ENCODE measurements around the gene CDH1.
"Not testable (repeated sequence)": the region's sequence is repeated elsewhere in the genome, so short reads cannot be mapped to it uniquely, and the experiment has no call there.

The CDH1 gene

GRCh38 chr16:68790944-68791343 is 53.9 kb downstream of the CDH1 start:
- no peak for DNase-seq

- DNase-seq: peak in 1 of 3 donors; percentile 13
Measured at GRCh38 chr16:68792465-68793324, 55.6 kb downstream of the CDH1 start.

GRCh38 chr16:68793401-68793857 is 56.3 kb downstream of the CDH1 start:
- no peak for DNase-seq

GRCh38 chr16:68798398-68798797 is 61.3 kb downstream of the CDH1 start:
- DNase-seq: no peak

- peak; percentile 65 to 74 (median 68) for DNase-seq
Measured at GRCh38 chr16:68800257-68800875, 63.3 kb downstream of the CDH1 start.

- no peak for DNase-seq
Measured at GRCh38 chr16:68802190-68802589, 65.1 kb downstream of the CDH1 start.

GRCh38 chr16:68806422-68806821 is 69.3 kb downstream of the CDH1 start:
- DNase-seq: no peak

- DNase-seq: no peak
Measured at GRCh38 chr16:68806981-68807380, 69.9 kb downstream of the CDH1 start.

GRCh38 chr16:68814516-68814915 is 77.4 kb downstream of the CDH1 start:
- DNase-seq: no peak

- no peak for DNase-seq
Measured at GRCh38 chr16:68823401-68824135, 86.5 kb downstream of the CDH1 start.

GRCh38 chr16:68825427-68825826 is 88.3 kb downstream of the CDH1 start:
- no peak for DNase-seq

- no peak for DNase-seq
Measured at GRCh38 chr16:68826652-68827051, 89.6 kb downstream of the CDH1 start.

GRCh38 chr16:68833251-68833650 is 96.2 kb downstream of the CDH1 start:
- no peak for DNase-seq

GRCh38 chr16:68834550-68834949 is 97.5 kb downstream of the CDH1 start:
- DNase-seq: no peak

- DNase-seq: no peak
Measured at GRCh38 chr16:68835970-68836369, 98.9 kb downstream of the CDH1 start.

- DNase-seq: no peak
Measured at GRCh38 chr16:68839831-68840230, 102.7 kb downstream of the CDH1 start.

GRCh38 chr16:68842964-68843481 is 105.9 kb downstream of the CDH1 start:
- not testable (repeated sequence) for DNase-seq

GRCh38 chr16:68843482-68844210 is 106.6 kb downstream of the CDH1 start, which contains the start of gene TANGO6:
Gene TANGO6 (plus strand): TSS chr16:68843531. CDS start chr16:68843618, 87 bp downstream.
- DNase-seq: peak; percentile 91 to 94 (median 94)

- no peak for DNase-seq
Measured at GRCh38 chr16:68844211-68844564, 107.1 kb downstream of the CDH1 start.

GRCh38 chr16:68848786-68849185 is 111.7 kb downstream of the CDH1 start:
- DNase-seq: peak in 1 of 3 donors; percentile 17

GRCh38 chr16:68850481-68850880 is 113.4 kb downstream of the CDH1 start:
- no peak for DNase-seq

- no peak for DNase-seq
Measured at GRCh38 chr16:68851601-68852000, 114.5 kb downstream of the CDH1 start.

GRCh38 chr16:68857479-68857878 is 120.4 kb downstream of the CDH1 start:
- DNase-seq: no peak

Measured in suppressor macrophage treated with lipopolysaccharide for 1 hour (primary cell).